Measurements from ENCODE around the gene ANK3.

- TF ChIP-seq FOXK1 (CRISPR knock-in tag; IDR thresholded peaks at IDR 0.05) (no peak), E2F1 (CRISPR knock-in tag; IDR thresholded peaks at IDR 0.05) (no peak), CREB1 (CRISPR knock-in tag; IDR thresholded peaks at IDR 0.05) (no peak), NR3C1 (CRISPR knock-in tag; conservative IDR thresholded peaks at IDR 0.05; ENCODE audit: low read depth) (no peak), MAX (CRISPR knock-in tag; IDR thresholded peaks at IDR 0.05) (no peak), ZNF219 (CRISPR knock-in tag; IDR thresholded peaks at IDR 0.05; ENCODE audit: borderline replicate concordance) (no peak), ATF1 (CRISPR knock-in tag; IDR thresholded peaks at IDR 0.05) (no peak), CDX4 (CRISPR knock-in tag; IDR thresholded peaks at IDR 0.05; ENCODE audit: borderline replicate concordance) (no peak), CTCF (IDR thresholded peaks at IDR 0.05) (no peak), ETV6 (CRISPR knock-in tag; IDR thresholded peaks at IDR 0.05) (no peak), NFYB (CRISPR knock-in tag; conservative IDR thresholded peaks at IDR 0.05; ENCODE audit: low read depth) (no peak), USF1 (CRISPR knock-in tag; IDR thresholded peaks at IDR 0.05) (no peak), KAT7 (CRISPR knock-in tag; IDR thresholded peaks at IDR 0.05; ENCODE audit: borderline replicate concordance) (no peak)
- TF ChIP-seq, protein P1, sequence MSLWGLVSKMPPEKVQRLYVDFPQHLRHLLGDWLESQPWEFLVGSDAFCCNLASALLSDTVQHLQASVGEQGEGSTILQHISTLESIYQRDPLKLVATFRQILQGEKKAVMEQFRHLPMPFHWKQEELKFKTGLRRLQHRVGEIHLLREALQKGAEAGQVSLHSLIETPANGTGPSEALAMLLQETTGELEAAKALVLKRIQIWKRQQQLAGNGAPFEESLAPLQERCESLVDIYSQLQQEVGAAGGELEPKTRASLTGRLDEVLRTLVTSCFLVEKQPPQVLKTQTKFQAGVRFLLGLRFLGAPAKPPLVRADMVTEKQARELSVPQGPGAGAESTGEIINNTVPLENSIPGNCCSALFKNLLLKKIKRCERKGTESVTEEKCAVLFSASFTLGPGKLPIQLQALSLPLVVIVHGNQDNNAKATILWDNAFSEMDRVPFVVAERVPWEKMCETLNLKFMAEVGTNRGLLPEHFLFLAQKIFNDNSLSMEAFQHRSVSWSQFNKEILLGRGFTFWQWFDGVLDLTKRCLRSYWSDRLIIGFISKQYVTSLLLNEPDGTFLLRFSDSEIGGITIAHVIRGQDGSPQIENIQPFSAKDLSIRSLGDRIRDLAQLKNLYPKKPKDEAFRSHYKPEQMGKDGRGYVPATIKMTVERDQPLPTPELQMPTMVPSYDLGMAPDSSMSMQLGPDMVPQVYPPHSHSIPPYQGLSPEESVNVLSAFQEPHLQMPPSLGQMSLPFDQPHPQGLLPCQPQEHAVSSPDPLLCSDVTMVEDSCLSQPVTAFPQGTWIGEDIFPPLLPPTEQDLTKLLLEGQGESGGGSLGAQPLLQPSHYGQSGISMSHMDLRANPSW (CRISPR knock-in tag; conservative IDR thresholded peaks at IDR 0.05; ENCODE audit: low read depth) = no peak
These were observed 345.4 kb downstream of the ANK3 start for GRCh38 chr10:60044242-60044641.

Measured in WTC11 (cell line).